ENCODE measurements around the gene GJA1. TPM values are rescaled to one million over a fixed set of nuclear protein-coding genes. Genes with fewer than 3 reads are reported as not detected.

Gene GJA1
- polyA plus RNA-seq, 1 of the 3 experiments (the other 2 are of a cell fraction) = 23.5 TPM

DNA sequence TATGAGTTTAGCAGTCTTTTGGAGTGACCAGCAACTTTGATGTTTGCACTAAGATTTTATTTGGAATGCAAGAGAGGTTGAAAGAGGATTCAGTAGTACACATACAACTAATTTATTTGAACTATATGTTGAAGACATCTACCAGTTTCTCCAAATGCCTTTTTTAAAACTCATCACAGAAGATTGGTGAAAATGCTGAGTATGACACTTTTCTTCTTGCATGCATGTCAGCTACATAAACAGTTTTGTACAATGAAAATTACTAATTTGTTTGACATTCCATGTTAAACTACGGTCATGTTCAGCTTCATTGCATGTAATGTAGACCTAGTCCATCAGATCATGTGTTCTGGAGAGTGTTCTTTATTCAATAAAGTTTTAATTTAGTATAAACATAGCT is 13.9 kb downstream of the GJA1 start:
- no peak overlapping the region for H2AFZ ChIP-seq (ENCODE audit: low read depth)
- 88% methylated on average over 1 of the region's 1 CpG for WGBS (ENCODE audit: low lambda C conversion rate)
- POLR2A ChIA-PET = no interaction called here

DNA sequence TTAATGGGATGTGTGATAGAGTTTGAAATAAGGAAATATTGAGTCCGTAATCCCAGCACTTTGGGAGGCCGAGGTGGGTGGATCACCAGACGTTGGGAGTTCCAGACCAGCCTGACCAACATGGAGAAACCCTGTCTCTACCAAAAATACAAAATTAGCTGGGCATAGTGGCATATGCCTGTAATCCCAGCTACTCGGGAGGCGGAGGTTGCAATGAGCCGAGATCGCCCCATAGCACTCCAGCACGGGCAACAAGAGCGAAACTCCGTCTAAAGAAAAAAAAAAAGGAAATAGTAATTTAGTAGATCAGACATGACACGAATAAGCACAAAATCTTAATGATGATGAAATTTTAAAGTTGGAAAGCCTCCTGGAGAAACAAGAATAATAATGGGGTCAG is 14.8 kb downstream of the GJA1 start:
- 95% methylated on average over 11 of the region's 11 CpGs for WGBS (ENCODE audit: low lambda C conversion rate)
- ChIA-PET POLR2A (no interaction called here), CTCF (no interaction called here)
- Histone ChIP-seq H3K27me3 (ENCODE audit: insufficient read depth) (no peaks in the 10 kb centered on the region), H3K9me2 (no peaks in the 10 kb centered on the region), H3K36me3 (replicated peaks in 1 of 2; ENCODE audit: control insufficient read depth in 1 of 2, insufficient read depth in 2 of 2, low read length in 1 of 2) (peaks cover 2 to 37% of the 10 kb centered on the region in 2 experiments), H3F3A (replicated peaks; ENCODE audit: insufficient read depth) (peaks cover 17% of the 10 kb centered on the region), H3K9me3 (no peaks in the 10 kb centered on the region), H3K4me3 (ENCODE audit: low read depth in 2 of 2, low read length in 1 of 2) (no peak overlapping the region), H3K4me1 (ENCODE audit: control insufficient read depth in 1 of 2, insufficient read depth in 2 of 2, low read depth in 1 of 2, low read length in 1 of 2) (no peaks in the 10 kb centered on the region), H3K27ac (ENCODE audit: low read depth in 2 of 2, low read length in 1 of 2) (no peak overlapping the region), H3K79me2 (ENCODE audit: insufficient read depth) (peaks cover 34% of the 10 kb centered on the region), H3K9ac (no peak overlapping the region), H4K20me1 (ENCODE audit: insufficient read depth) (peaks cover 3% of the 10 kb centered on the region; the same call in 1 of the 2 replicates), H2AFZ (ENCODE audit: low read depth) (no peak overlapping the region), H3K4me2 (no peak overlapping the region)
- DNase-seq = no peak
- no peak for TF ChIP-seq TCF12 (IDR thresholded peaks at IDR 0.05)
- no peak for TF ChIP-seq ELF1 (IDR thresholded peaks at IDR 0.05)
- TF ChIP-seq MXI1 (IDR thresholded peaks at IDR 0.05; ENCODE audit: low read depth, low read length) = no peak
- no peak for TF ChIP-seq GATA2 (CRISPR knock-in tag; IDR thresholded peaks at IDR 0.05)
- TF ChIP-seq JUND (IDR thresholded peaks at IDR 0.05) = no peak
- no peak for TF ChIP-seq RCOR1 (IDR thresholded peaks at IDR 0.05; ENCODE audit: low read length)
- no peak for TF ChIP-seq GABPA (IDR thresholded peaks at IDR 0.05; ENCODE audit: low read depth)
- no peak for TF ChIP-seq FOXJ3 (CRISPR knock-in tag; IDR thresholded peaks at IDR 0.05)

More for the DNA sequence above, 13.9 kb downstream of the GJA1 start:
- no peak overlapping the region for H3K9ac ChIP-seq
- peaks cover 17% of the 10 kb centered on the region for H3F3A ChIP-seq (replicated peaks; ENCODE audit: insufficient read depth)
- H3K36me3 ChIP-seq (replicated peaks in 1 of 2; ENCODE audit: control insufficient read depth in 1 of 2, insufficient read depth in 2 of 2, low read length in 1 of 2) = peaks cover 2 to 37% of the 10 kb centered on the region in 2 experiments
- TF ChIP-seq, protein P1, sequence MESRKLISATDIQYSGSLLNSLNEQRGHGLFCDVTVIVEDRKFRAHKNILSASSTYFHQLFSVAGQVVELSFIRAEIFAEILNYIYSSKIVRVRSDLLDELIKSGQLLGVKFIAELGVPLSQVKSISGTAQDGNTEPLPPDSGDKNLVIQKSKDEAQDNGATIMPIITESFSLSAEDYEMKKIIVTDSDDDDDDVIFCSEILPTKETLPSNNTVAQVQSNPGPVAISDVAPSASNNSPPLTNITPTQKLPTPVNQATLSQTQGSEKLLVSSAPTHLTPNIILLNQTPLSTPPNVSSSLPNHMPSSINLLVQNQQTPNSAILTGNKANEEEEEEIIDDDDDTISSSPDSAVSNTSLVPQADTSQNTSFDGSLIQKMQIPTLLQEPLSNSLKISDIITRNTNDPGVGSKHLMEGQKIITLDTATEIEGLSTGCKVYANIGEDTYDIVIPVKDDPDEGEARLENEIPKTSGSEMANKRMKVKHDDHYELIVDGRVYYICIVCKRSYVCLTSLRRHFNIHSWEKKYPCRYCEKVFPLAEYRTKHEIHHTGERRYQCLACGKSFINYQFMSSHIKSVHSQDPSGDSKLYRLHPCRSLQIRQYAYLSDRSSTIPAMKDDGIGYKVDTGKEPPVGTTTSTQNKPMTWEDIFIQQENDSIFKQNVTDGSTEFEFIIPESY (IDR thresholded peaks at IDR 0.05; ENCODE audit: borderline replicate concordance, low read depth) = no peak
- TF ChIP-seq EP300 (IDR thresholded peaks at IDR 0.05; ENCODE audit: borderline replicate concordance in 1 of 2, low read depth in 1 of 2, low read length in 1 of 2) (no peak), RFX5 (IDR thresholded peaks at IDR 0.05; ENCODE audit: low read length) (no peak), POLR2AphosphoS5 (IDR thresholded peaks at IDR 0.05; ENCODE audit: low read depth, low read length) (no peak), RXRA (IDR thresholded peaks at IDR 0.05; ENCODE audit: borderline replicate concordance, low read depth) (no peak), CHD2 (IDR thresholded peaks at IDR 0.05; ENCODE audit: low read length, partially characterized antibody) (no peak), NRF1 (IDR thresholded peaks at IDR 0.05; ENCODE audit: low read depth, low read length) (no peak), NFIC (IDR thresholded peaks at IDR 0.05; ENCODE audit: borderline replicate concordance) (no peak)
- TF ChIP-seq, protein P2, sequence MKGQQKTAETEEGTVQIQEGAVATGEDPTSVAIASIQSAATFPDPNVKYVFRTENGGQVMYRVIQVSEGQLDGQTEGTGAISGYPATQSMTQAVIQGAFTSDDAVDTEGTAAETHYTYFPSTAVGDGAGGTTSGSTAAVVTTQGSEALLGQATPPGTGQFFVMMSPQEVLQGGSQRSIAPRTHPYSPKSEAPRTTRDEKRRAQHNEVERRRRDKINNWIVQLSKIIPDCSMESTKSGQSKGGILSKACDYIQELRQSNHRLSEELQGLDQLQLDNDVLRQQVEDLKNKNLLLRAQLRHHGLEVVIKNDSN (IDR thresholded peaks at IDR 0.05; ENCODE audit: borderline replicate concordance, low read depth) = no peak
- TF ChIP-seq, protein P3, sequence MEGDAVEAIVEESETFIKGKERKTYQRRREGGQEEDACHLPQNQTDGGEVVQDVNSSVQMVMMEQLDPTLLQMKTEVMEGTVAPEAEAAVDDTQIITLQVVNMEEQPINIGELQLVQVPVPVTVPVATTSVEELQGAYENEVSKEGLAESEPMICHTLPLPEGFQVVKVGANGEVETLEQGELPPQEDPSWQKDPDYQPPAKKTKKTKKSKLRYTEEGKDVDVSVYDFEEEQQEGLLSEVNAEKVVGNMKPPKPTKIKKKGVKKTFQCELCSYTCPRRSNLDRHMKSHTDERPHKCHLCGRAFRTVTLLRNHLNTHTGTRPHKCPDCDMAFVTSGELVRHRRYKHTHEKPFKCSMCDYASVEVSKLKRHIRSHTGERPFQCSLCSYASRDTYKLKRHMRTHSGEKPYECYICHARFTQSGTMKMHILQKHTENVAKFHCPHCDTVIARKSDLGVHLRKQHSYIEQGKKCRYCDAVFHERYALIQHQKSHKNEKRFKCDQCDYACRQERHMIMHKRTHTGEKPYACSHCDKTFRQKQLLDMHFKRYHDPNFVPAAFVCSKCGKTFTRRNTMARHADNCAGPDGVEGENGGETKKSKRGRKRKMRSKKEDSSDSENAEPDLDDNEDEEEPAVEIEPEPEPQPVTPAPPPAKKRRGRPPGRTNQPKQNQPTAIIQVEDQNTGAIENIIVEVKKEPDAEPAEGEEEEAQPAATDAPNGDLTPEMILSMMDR (IDR thresholded peaks at IDR 0.05) = no peak
- peaks cover 0 to under 1% of the 10 kb centered on the region in 2 experiments; a peak in 1 of 4 replicates for H3K4me1 ChIP-seq (ENCODE audit: control insufficient read depth in 1 of 2, insufficient read depth in 2 of 2, low read depth in 1 of 2, low read length in 1 of 2)
- no peaks in the 10 kb centered on the region for H3K9me3 ChIP-seq
- CTCF ChIA-PET = no interaction called here
- H3K4me3 ChIP-seq (ENCODE audit: low read depth in 2 of 2, low read length in 1 of 2) = no peak overlapping the region
- H3K27me3 ChIP-seq (ENCODE audit: insufficient read depth) = no peaks in the 10 kb centered on the region
- H3K79me2 ChIP-seq (ENCODE audit: insufficient read depth) = peaks cover 43% of the 10 kb centered on the region
- H3K27ac ChIP-seq (ENCODE audit: low read depth in 2 of 2, low read length in 1 of 2) = no peak overlapping the region
- H4K20me1 ChIP-seq (ENCODE audit: insufficient read depth) = peaks cover 3% of the 10 kb centered on the region; the same call in 1 of the 2 replicates
- DNase-seq = no peak
- no peak overlapping the region for H3K4me2 ChIP-seq
- no peaks in the 10 kb centered on the region for H3K9me2 ChIP-seq

Data from SK-N-SH (cell line).